Vagina (tissue), 2 donors: ENCODE results near the gene RAPGEF5. TPM values are rescaled to one million over a fixed set of nuclear protein-coding genes. Genes with fewer than 3 reads are reported as not detected.

ENCODE experiments used
- DNase-seq, 2 donors: peaks; one replicate each; pipeline ENCODE4 v3.0.0-alpha.2; 2017; ENCODE audit errors: extremely low spot score in 2 of 2
- H3K27ac ChIP-seq: fragments of 200-600 bp; sonication (generic); one replicate; pipeline ENCODE4 v1.5.1; 2019
- H3K27me3 ChIP-seq: fragments of 200-600 bp; sonication (generic); one replicate; pipeline ENCODE4 v1.5.1; 2019
- H3K36me3 ChIP-seq, 2 donors: fragments of 200-600 bp; sonication (generic); one replicate each; pipeline ENCODE4 v1.5.1; 2017 to 2019
- H3K4me1 ChIP-seq: fragments of 200-600 bp; sonication (generic); one replicate; pipeline ENCODE4 v1.5.1; 2019
- H3K4me3 ChIP-seq, 2 donors: fragments of 200-600 bp; sonication (generic); 1 replicate in 1 of 2; 2 replicates in 1 of 2; pipeline ENCODE4 v1.5.1; 2016 to 2019
- H3K9me3 ChIP-seq: fragments of 200-600 bp; sonication (generic); one replicate; pipeline ENCODE4 v1.5.1; 2019
- CTCF ChIP-seq, 3 experiments: fragments of 450-650 bp in 2 of 3; fragments of 200-600 bp in 1 of 3; sonication (generic) in 1 of 3; IDR thresholded peaks; one replicate each; pipeline ENCODE4 v1.5.1; 2017 to 2019; ENCODE audit warnings: antibody characterized with exemption in 3 of 3, mild to moderate bottlenecking in 2 of 3, moderate library complexity in 2 of 3
- POLR2A ChIP-seq, 2 donors: fragments of 450-650 bp; IDR thresholded peaks; one replicate each; pipeline ENCODE4 v1.6.1; 2017; ENCODE audit warnings: antibody characterized with exemption in 2 of 2, mild to moderate bottlenecking in 2 of 2, moderate library complexity in 2 of 2
- POLR2AphosphoS5 ChIP-seq, 2 donors: sonication (generic); formaldehyde crosslinking; IDR thresholded peaks; one replicate each; pipeline ENCODE4 v1.9.0; 2017; ENCODE audit warnings: antibody characterized with exemption in 2 of 2, mild to moderate bottlenecking in 2 of 2, low read depth in 1 of 2; ENCODE audit not compliant: insufficient read depth in 1 of 2
- intact Hi-C: fragments of 100-400 bp; cut with DNase I; formaldehyde crosslinking; loops from one replicate; pipeline ENCODE4 v1.15.1; 2023
- total RNA-seq: library from RNA; depleted of rRNA; stranded (reverse); fragments of >200 nt; gene quantifications from one replicate; pipeline ENCODE4 v1.2.3, GENCODE V29; 2016

RAPGEF5 gene
- total RNA-seq, result 68.0 TPM

GRCh38 chr7:22356701-22357310 is at the start of gene RAPGEF5:
Gene RAPGEF5 (minus strand): TSS chr7:22357154. CDS start chr7:22357060, 94 bp downstream.
- no peaks in the 10 kb centered on the region for H3K27me3 ChIP-seq
- no peak for DNase-seq
- intact Hi-C loops, result no loop called here

GRCh38 chr7:22406715-22407114 is 49.8 kb upstream of the RAPGEF5 start:
- Histone ChIP-seq H3K4me3 (no peak overlapping the region), H3K27ac (no peak overlapping the region), H3K4me1 (no peaks in the 10 kb centered on the region), H3K36me3 (no peaks in the 10 kb centered on the region), H3K9me3 (no peaks in the 10 kb centered on the region), H3K27me3 (no peaks in the 10 kb centered on the region)
- TF ChIP-seq POLR2A (IDR thresholded peaks at IDR 0.05), result no peak
- TF ChIP-seq CTCF (IDR thresholded peaks at IDR 0.05), result no peak
- no peak for TF ChIP-seq POLR2AphosphoS5 (IDR thresholded peaks at IDR 0.05; ENCODE audit: insufficient read depth in 1 of 2, low read depth in 1 of 2)
- no peak for DNase-seq
- intact Hi-C loops, result no loop called here

More at GRCh38 chr7:22356701-22357310, at the start of gene RAPGEF5:
- Histone ChIP-seq H3K36me3 (no peaks in the 10 kb centered on the region), H3K27ac (no peak within 1 kb of the TSS), H3K4me1 (peaks cover 8% of the 10 kb centered on the region), H3K4me3 (peak within 1 kb of the TSS; percentile 49 to 54), H3K9me3 (no peaks in the 10 kb centered on the region)
- no peak for TF ChIP-seq POLR2AphosphoS5 (IDR thresholded peaks at IDR 0.05; ENCODE audit: insufficient read depth in 1 of 2, low read depth in 1 of 2)
- no peak for TF ChIP-seq CTCF (IDR thresholded peaks at IDR 0.05)
- no peak for TF ChIP-seq POLR2A (IDR thresholded peaks at IDR 0.05)

GRCh38 chr7:22404421-22405023 is 47.6 kb upstream of the RAPGEF5 start:
- intact Hi-C loops, result no loop called here
- DNase-seq, result no peak
- no peaks in the 10 kb centered on the region for H3K36me3 ChIP-seq

GRCh38 chr7:22403344-22403743 is 46.4 kb upstream of the RAPGEF5 start:
- Histone ChIP-seq H3K27ac (no peak overlapping the region), H3K9me3 (no peaks in the 10 kb centered on the region), H3K4me3 (no peak overlapping the region), H3K36me3 (no peaks in the 10 kb centered on the region), H3K4me1 (no peaks in the 10 kb centered on the region), H3K27me3 (no peaks in the 10 kb centered on the region)
- TF ChIP-seq POLR2AphosphoS5 (IDR thresholded peaks at IDR 0.05; ENCODE audit: insufficient read depth in 1 of 2, low read depth in 1 of 2) (no peak), CTCF (IDR thresholded peaks at IDR 0.05) (no peak), POLR2A (IDR thresholded peaks at IDR 0.05) (no peak)
- no peak for DNase-seq
- intact Hi-C loops, result no loop called here

More at GRCh38 chr7:22404421-22405023, 47.6 kb upstream of the RAPGEF5 start:
- H3K4me3 ChIP-seq, result no peak overlapping the region
- TF ChIP-seq POLR2AphosphoS5 (IDR thresholded peaks at IDR 0.05; ENCODE audit: insufficient read depth in 1 of 2, low read depth in 1 of 2), result no peak
- no peak for TF ChIP-seq CTCF (IDR thresholded peaks at IDR 0.05)
- TF ChIP-seq POLR2A (IDR thresholded peaks at IDR 0.05), result no peak
- H3K9me3 ChIP-seq, result no peaks in the 10 kb centered on the region
- H3K27me3 ChIP-seq, result no peaks in the 10 kb centered on the region
- no peaks in the 10 kb centered on the region for H3K4me1 ChIP-seq
- H3K27ac ChIP-seq, result no peak overlapping the region

GRCh38 chr7:22402250-22402649 is 45.3 kb upstream of the RAPGEF5 start:
- H3K27ac ChIP-seq, result no peak overlapping the region
- peak in 1 of 2 donors; percentile 69 for DNase-seq
- H3K9me3 ChIP-seq, result no peaks in the 10 kb centered on the region
- H3K27me3 ChIP-seq, result no peaks in the 10 kb centered on the region
- H3K4me3 ChIP-seq, result no peak overlapping the region
- intact Hi-C loops, result no loop called here
- H3K4me1 ChIP-seq, result no peaks in the 10 kb centered on the region
- H3K36me3 ChIP-seq, result no peaks in the 10 kb centered on the region
- TF ChIP-seq CTCF (IDR thresholded peaks at IDR 0.05) (no peak), POLR2AphosphoS5 (IDR thresholded peaks at IDR 0.05; ENCODE audit: insufficient read depth in 1 of 2, low read depth in 1 of 2) (no peak), POLR2A (IDR thresholded peaks at IDR 0.05) (no peak)
